ENCODE data around the gene PCID2. TPM values are rescaled to one million over a fixed set of nuclear protein-coding genes. Genes with fewer than 3 reads are reported as not detected.

Gene PCID2
- total and polyA plus RNA-seq, 2 of the 13 experiments (the other 11 are each of a cell fraction or from before 2014, with no cell fraction given): 65.0 to 111 TPM

DNA sequence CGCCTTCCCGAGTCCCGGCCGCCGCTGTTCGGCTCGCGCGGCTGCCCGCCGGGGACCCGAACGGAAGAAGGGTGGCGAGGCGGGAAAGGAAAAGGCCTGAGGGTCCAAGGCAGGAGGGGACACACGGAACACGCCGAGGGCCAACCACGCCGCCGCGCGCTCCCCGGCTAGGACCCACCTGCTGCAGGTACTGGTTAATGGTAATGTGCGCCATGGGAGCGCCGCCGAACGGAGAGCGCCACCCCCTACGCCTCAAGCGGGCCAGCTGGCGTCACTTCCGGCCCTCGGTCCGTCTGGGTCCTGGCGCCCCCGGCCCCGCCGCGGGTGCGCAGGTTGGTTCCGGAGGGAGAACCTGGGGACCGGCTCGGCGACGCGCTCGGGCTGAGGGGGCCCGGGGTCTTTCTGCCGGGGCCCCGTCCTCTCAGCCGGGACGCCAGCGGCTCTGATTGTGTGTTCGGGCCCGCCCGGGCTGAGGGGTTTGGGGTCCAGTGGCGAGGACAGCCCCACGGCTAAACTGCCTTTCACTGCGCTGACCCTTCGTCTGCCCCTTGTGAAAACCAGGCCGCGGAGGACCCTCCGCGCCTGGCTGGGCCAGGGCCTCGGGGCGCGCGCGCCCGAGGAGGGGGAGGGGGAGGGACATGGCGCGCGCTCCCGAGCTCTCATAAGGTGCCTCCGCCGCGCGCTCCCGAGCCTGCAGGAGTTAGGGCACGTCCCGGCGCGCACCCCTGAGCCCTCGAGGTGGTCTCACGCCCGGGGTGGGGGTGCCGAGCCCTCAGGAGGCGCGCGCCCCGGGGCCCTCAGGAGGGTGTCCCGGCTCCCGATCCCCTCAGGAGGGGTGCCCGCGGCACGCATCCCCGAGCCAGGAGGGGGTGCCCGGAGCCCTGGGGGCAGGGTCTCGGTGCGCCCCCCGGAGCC, at the start of gene PCID2 (continued):
- TF ChIP-seq ZNF703 (CRISPR knock-in tag; IDR thresholded peaks at IDR 0.05; ENCODE audit: borderline replicate concordance) (peak; percentile 59; the same call in 1 of the 2 replicates), NONO (IDR thresholded peaks at IDR 0.05) (no peak), NONO (CRISPR knock-in tag; conservative IDR thresholded peaks at IDR 0.05) (peak; percentile 93), GZF1 (CRISPR knock-in tag; IDR thresholded peaks at IDR 0.05) (no peak), DNMT3B (CRISPR knock-in tag; conservative IDR thresholded peaks at IDR 0.05) (0 out of 2 replicates have a peak, but pooled peaks have one; percentile 36), ZNF841 (CRISPR knock-in tag; IDR thresholded peaks at IDR 0.05; ENCODE audit: borderline replicate concordance) (no peak), DR1 (CRISPR knock-in tag; IDR thresholded peaks at IDR 0.05) (peak; percentile 48; the same call in 1 of the 2 replicates), RCOR2 (CRISPR knock-in tag; IDR thresholded peaks at IDR 0.05) (0 out of 2 replicates have a peak, but pooled peaks have one; percentile 40), ZNF530 (CRISPR knock-in tag; IDR thresholded peaks at IDR 0.05; ENCODE audit: low read depth) (no peak), SMC3 (IDR thresholded peaks at IDR 0.05; ENCODE audit: low read length) (no peak), YY1 (IDR thresholded peaks at IDR 0.05; ENCODE audit: insufficient read depth, insufficient replicate concordance, low read depth, low read length) (peak; percentile 88), TCF12 (IDR thresholded peaks at IDR 0.05) (no peak), TCF12 (CRISPR knock-in tag; IDR thresholded peaks at IDR 0.05) (0 out of 2 replicates have a peak, but pooled peaks have one; percentile 17), ZNF124 (CRISPR knock-in tag; IDR thresholded peaks at IDR 0.05) (peak; percentile 81; the same call in 1 of the 2 replicates), ZNF510 (CRISPR knock-in tag; IDR thresholded peaks at IDR 0.05; ENCODE audit: low read depth) (0 out of 2 replicates have a peak, but pooled peaks have one; percentile 57), KLF11 (CRISPR knock-in tag; IDR thresholded peaks at IDR 0.05) (0 out of 2 replicates have a peak, but pooled peaks have one; percentile 39), ZNF30 (CRISPR knock-in tag; IDR thresholded peaks at IDR 0.05) (peak; percentile 87), ZNF577 (CRISPR knock-in tag; IDR thresholded peaks at IDR 0.05; ENCODE audit: borderline replicate concordance, low read depth) (0 out of 2 replicates have a peak, but pooled peaks have one; percentile 10), ZNF367 (CRISPR knock-in tag; IDR thresholded peaks at IDR 0.05; ENCODE audit: borderline replicate concordance) (peak; percentile 89), NFIB (CRISPR knock-in tag; IDR thresholded peaks at IDR 0.05; ENCODE audit: borderline replicate concordance) (no peak)
- TF ChIP-seq, protein P1, sequence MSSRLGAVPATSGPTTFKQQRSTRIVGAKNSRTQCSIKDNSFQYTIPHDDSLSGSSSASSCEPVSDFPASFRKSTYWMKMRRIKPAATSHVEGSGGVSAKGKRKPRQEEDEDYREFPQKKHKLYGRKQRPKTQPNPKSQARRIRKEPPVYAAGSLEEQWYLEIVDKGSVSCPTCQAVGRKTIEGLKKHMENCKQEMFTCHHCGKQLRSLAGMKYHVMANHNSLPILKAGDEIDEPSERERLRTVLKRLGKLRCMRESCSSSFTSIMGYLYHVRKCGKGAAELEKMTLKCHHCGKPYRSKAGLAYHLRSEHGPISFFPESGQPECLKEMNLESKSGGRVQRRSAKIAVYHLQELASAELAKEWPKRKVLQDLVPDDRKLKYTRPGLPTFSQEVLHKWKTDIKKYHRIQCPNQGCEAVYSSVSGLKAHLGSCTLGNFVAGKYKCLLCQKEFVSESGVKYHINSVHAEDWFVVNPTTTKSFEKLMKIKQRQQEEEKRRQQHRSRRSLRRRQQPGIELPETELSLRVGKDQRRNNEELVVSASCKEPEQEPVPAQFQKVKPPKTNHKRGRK (CRISPR knock-in tag; IDR thresholded peaks at IDR 0.05): 0 out of 2 replicates have a peak, but pooled peaks have one; percentile 33
- TF ChIP-seq, protein P2, sequence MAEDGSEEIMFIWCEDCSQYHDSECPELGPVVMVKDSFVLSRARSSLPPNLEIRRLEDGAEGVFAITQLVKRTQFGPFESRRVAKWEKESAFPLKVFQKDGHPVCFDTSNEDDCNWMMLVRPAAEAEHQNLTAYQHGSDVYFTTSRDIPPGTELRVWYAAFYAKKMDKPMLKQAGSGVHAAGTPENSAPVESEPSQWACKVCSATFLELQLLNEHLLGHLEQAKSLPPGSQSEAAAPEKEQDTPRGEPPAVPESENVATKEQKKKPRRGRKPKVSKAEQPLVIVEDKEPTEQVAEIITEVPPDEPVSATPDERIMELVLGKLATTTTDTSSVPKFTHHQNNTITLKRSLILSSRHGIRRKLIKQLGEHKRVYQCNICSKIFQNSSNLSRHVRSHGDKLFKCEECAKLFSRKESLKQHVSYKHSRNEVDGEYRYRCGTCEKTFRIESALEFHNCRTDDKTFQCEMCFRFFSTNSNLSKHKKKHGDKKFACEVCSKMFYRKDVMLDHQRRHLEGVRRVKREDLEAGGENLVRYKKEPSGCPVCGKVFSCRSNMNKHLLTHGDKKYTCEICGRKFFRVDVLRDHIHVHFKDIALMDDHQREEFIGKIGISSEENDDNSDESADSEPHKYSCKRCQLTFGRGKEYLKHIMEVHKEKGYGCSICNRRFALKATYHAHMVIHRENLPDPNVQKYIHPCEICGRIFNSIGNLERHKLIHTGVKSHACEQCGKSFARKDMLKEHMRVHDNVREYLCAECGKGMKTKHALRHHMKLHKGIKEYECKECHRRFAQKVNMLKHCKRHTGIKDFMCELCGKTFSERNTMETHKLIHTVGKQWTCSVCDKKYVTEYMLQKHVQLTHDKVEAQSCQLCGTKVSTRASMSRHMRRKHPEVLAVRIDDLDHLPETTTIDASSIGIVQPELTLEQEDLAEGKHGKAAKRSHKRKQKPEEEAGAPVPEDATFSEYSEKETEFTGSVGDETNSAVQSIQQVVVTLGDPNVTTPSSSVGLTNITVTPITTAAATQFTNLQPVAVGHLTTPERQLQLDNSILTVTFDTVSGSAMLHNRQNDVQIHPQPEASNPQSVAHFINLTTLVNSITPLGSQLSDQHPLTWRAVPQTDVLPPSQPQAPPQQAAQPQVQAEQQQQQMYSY (CRISPR knock-in tag; IDR thresholded peaks at IDR 0.05): no peak; the same call in 1 of the 2 replicates
- TF ChIP-seq, protein P3, sequence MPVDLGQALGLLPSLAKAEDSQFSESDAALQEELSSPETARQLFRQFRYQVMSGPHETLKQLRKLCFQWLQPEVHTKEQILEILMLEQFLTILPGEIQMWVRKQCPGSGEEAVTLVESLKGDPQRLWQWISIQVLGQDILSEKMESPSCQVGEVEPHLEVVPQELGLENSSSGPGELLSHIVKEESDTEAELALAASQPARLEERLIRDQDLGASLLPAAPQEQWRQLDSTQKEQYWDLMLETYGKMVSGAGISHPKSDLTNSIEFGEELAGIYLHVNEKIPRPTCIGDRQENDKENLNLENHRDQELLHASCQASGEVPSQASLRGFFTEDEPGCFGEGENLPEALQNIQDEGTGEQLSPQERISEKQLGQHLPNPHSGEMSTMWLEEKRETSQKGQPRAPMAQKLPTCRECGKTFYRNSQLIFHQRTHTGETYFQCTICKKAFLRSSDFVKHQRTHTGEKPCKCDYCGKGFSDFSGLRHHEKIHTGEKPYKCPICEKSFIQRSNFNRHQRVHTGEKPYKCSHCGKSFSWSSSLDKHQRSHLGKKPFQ (CRISPR knock-in tag; IDR thresholded peaks at IDR 0.05; ENCODE audit: insufficient replicate concordance): peak; percentile 49

Measured in HepG2 (cell line).